ENCODE results near the gene TMEM88.

TMEM88 gene

GRCh38 chr17:7833795-7834541 is 20.9 kb upstream of the TMEM88 start, which contains the start of gene KDM6B:
Gene KDM6B, plus strand, starts transcription at chr17:7834217. Its CDS starts 11,338 bp downstream, at chr17:7845555.
- peak; percentile 89 to 90 for DNase-seq

DNA sequence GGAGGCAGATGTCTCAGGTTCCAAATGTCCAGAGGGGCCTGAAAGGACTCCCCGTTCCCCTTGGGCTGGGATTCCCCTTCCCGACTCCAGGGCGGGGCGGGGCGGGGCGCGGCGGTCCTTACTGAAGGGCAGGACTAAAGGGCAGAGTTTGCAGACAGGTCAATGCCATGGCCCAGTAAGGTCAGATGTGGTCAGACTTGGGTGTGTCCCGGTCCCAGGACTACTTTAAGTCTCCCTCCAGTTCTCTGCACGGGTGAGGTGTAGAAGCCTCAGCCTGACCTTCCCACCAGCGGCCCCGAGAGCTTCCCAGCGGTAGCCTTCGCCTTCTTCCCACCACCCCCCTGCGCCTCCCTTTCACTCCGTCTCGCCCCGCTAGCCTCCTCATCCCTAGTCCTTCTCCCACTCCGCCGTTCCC is 20.3 kb upstream of the TMEM88 start:
- DNase-seq = peak; percentile 73 to 76

- DNase-seq = peak; percentile 94
Observed at GRCh38 chr17:7834957-7835813, 19.7 kb upstream of the TMEM88 start.

GRCh38 chr17:7835814-7836595 is 18.9 kb upstream of the TMEM88 start:
- peak in 1 of 2 donors; percentile 68 for DNase-seq

- DNase-seq = peak; percentile 85
Observed at GRCh38 chr17:7836596-7837407, 18.1 kb upstream of the TMEM88 start.

GRCh38 chr17:7837408-7838088 is 17.3 kb upstream of the TMEM88 start:
- DNase-seq = peak in 1 of 2 donors; percentile 37

DNA sequence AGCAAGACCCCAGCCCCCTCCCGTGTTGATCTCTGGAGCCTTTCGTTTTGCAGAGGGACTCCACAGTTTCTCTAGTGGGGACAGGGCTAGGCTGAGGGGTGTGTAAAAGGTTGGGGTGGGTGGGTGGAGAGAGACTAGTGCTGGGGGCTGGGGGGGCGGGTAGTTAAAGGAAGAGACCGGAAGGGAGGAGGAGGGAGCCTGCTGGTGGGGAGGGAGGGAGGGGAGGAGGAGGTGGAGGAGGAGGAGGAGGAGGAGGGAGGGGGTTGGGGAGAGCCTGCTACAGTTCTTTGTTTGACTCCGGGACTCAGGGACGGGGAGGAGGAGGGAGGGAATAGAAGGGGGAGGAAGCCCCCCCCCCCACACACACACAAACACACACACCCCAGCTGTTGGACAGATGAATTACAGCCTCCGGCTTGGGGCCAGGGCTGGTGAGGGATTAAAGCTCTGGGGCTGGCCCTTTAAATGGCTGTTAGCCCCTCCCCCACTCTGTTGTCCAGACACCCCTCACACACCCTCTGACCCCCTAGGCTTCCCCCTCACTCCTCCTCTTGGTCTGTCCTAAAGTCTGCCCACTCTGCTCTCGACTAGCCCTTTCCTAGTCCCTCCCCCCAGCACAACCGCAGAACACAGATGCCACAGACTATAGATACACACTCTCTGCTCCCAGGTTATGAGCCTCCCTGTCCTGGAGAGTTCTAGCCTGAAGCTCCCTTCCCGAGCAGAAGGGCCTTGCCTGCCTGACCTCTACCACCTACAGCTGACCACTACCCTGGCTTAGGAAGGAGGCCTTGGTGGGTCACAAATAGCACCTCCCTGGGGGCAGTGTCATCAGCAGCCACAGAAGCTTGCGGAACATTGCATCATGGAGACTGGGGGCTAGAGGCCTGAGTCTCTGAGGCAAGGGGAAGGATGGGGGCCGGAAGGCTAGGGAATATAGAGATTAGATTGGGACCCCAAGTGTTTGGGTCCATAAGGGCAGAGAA is 16.5 kb upstream of the TMEM88 start:
- DNase-seq = peak in 1 of 2 donors; percentile 43

GRCh38 chr17:7839190-7839875 is 15.5 kb upstream of the TMEM88 start:
- DNase-seq = peak in 1 of 2 donors; percentile 21

GRCh38 chr17:7839876-7840261 is 15.0 kb upstream of the TMEM88 start:
- DNase-seq = peak in 1 of 2 donors; percentile 47

DNA sequence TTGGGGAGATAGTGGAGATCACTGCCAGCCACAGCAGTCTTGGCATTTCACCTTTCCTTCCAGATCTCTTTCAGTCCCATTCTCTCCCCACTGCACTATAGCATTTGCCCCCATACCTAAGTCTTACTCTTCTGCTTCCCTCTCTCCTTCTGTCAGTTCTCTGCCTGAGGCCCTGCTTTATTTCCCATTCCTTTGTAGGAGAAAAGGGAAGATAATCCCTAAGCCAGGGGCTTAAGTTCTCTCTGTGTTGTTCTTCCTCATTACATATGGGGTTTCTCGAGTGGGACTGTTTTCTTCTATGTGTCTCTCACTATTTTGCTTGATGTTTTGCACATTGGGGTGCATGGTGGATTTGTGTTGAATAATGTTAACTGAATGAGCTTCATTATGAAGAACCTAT is 14.4 kb upstream of the TMEM88 start:
- DNase-seq = no peak

DNA sequence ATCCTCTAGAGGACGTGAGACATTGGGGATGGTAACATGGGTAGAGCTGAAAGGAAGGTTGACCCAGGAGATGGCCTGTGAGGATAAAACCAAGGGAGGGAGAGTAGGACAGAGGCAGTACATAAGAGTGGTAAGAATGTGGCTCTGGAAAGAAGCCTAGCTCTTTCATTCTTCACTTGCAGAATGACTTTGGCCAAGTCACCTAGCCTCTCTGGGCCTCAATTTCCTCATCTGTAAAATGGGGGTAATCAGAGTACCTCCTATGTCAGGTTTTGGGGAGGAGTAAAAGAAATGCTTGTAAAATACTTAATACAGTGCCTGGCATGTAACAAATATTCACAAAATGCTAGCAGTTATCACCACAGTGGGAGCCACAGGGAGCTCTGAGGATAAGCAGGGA is 14.0 kb upstream of the TMEM88 start:
- DNase-seq = no peak

- peak; percentile 93 for DNase-seq
Observed at GRCh38 chr17:7841396-7841914, 13.4 kb upstream of the TMEM88 start.

DNA sequence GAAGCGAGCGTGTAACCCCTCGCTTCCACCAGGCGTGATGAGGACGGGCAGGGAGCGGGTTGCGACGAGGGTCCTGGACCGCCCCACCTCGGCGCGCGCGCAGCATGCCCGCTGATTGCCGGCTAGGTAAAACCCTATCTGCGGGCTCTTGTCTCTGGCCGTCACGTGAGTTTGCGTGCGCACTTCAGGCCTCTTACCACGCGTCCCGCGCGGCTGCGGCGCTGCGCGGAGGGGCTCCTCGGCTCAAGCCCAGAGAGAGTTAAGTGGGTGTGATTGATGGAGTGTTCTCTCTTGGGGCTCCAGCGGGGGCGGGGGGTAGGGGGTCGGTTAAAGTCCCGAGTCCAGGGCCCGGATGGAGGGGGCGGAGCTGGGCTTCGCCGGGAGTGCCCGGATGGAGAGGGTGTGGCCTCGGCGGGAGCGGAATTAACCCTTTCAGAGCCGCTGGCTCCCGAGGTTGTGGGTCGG is 12.9 kb upstream of the TMEM88 start:
- DNase-seq = peak; percentile 83 to 86

GRCh38 chr17:7842380-7843256 is 12.2 kb upstream of the TMEM88 start:
- DNase-seq = peak; percentile 98

- no peak for DNase-seq
Observed at GRCh38 chr17:7843257-7843535, 11.7 kb upstream of the TMEM88 start.

- DNase-seq = peak; percentile 96
Observed at GRCh38 chr17:7843536-7844291, 11.2 kb upstream of the TMEM88 start.

DNA sequence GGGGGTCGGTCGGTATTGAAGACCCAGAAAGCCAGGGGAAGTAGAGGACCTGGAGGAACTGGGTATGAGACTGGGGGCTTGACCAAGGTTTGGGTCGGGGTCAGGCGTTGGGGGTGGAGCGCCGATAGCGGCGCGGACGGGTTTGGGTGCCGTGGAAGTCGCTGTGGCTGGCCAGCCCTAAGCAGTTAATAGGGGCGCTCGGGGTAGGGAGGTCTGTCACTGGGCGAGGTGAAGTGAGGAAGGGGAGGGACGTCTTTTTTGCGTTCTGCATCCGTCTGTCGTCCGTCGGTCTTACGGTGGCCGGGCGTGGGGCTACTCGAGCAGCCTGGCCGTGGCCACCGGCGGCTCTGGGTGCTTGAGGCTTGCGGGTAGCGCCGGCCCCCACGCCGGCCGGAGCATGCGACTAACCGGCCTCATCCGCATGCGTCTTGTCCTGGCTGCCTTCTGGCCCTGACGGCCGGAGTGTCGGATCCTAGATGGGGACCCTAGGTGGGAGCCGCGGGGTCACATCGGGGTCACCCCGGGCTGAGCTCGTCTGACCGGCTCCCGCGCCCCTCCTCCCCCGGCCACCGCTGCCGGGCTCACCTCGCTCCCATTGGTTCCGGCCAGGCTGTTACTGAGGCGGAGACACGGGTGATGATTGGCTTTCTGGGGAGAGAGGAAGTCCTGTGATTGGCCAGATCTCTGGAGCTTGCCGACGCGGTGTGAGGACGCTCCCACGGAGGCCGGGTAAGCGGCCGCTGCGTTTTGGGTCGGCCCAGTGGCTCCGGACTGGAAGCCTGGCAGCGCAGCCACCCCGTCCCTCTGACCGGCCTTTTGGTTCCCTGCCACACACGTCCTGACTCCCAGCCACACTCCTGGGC is 10.3 kb upstream of the TMEM88 start:
- peak; percentile 92 for DNase-seq
